Smooth muscle cell (in vitro differentiated cells): ENCODE measurements around the gene SLC25A10. TPM values are rescaled to one million over a fixed set of nuclear protein-coding genes. Genes with fewer than 3 reads are reported as not detected.

ENCODE experiments used
- DNase-seq: peaks from one replicate; lab custom pipeline; 2025; ENCODE audit not compliant: unreplicated experiment; lab: John Stamatoyannopoulos, UW
- H2AFZ ChIP-seq: fragments of 200-600 bp; sonication (generic); 2 replicates; pipeline ENCODE4 v1.6.0; 2016; ENCODE audit warnings: antibody characterized with exemption, low read depth, mild to moderate bottlenecking
- H3F3A ChIP-seq: fragments of 200-600 bp; sonication (generic); 2 replicates; pipeline ENCODE4 v1.6.0; 2017; ENCODE audit warnings: antibody characterized with exemption, low read depth
- H3K27ac ChIP-seq: fragments of 200-600 bp; sonication (generic); 2 replicates; pipeline ENCODE4 v1.5.1; 2016; ENCODE audit warnings: low read depth, mild to moderate bottlenecking
- H3K27me3 ChIP-seq: fragments of 200-600 bp; sonication (generic); 2 replicates; pipeline ENCODE4 v1.6.1; 2016; ENCODE audit warnings: low read depth, mild to moderate bottlenecking
- H3K36me3 ChIP-seq: fragments of 200-600 bp; sonication (generic); 2 replicates; pipeline ENCODE4 v1.5.1; 2016; ENCODE audit warnings: low read depth
- H3K4me1 ChIP-seq: fragments of 200-600 bp; sonication (generic); 2 replicates; pipeline ENCODE4 v1.5.1; 2016; ENCODE audit warnings: low read depth
- H3K4me2 ChIP-seq: fragments of 200-600 bp; sonication (generic); 2 replicates; pipeline ENCODE4 v1.6.0; 2016; ENCODE audit warnings: mild to moderate bottlenecking
- H3K4me3 ChIP-seq: fragments of 200-600 bp; sonication (generic); 2 replicates; pipeline ENCODE4 v1.5.1; 2016; ENCODE audit warnings: mild to moderate bottlenecking
- H3K79me2 ChIP-seq: fragments of 200-600 bp; sonication (generic); 2 replicates; pipeline ENCODE4 v1.6.0; 2016; ENCODE audit warnings: low read depth, mild to moderate bottlenecking
- H3K9ac ChIP-seq: fragments of 200-600 bp; sonication (generic); 2 replicates; pipeline ENCODE4 v1.6.0; 2016; ENCODE audit warnings: low read depth
- H3K9me3 ChIP-seq: fragments of 200-600 bp; sonication (generic); replicated peaks from 2 replicates; pipeline ENCODE4 v1.5.1; 2016; ENCODE audit warnings: low read depth
- H4K20me1 ChIP-seq: fragments of 200-600 bp; sonication (generic); 2 replicates; pipeline ENCODE4 v1.6.0; 2016; ENCODE audit warnings: low read depth
- WGBS: methylation state at CpG from one replicate; pipeline ENCODE4 v1.1.7; 2016; ENCODE audit warnings: low lambda C conversion rate; 5-methylcytosine and 5-hydroxymethylcytosine counted together
- polyA plus RNA-seq: library from polyadenylated mRNA; unstranded; fragments of >200 nt; fragmentation: Nextera tagmentation; extraction: Ambion mirVana; gene quantifications from 2 replicates; pipeline ENCODE4 v1.2.1, GENCODE V29; 2016
- total RNA-seq: library from RNA; depleted of rRNA; stranded (reverse); fragments of >200 nt; gene quantifications from 2 replicates; pipeline ENCODE4 v1.2.3, GENCODE V29; 2014
- TF ChIP-seq, protein P1 (sequence below): fragments of 200-600 bp; sonication (generic); IDR thresholded peaks from 2 replicates; pipeline ENCODE4 v1.5.1; 2017; ENCODE audit warnings: borderline replicate concordance, mild to moderate bottlenecking, antibody characterized with exemption; ENCODE audit not compliant: insufficient read depth, poor library complexity, severe bottlenecking

SLC25A10 gene
- total and polyA plus RNA-seq, 2 experiments from 2014 or later, result 8.4 to 13.0 TPM

GRCh38 chr17:81690066-81690465, 22.0 kb upstream of the SLC25A10 start:
- WGBS, result 89% methylated on average over 18 of the region's 18 CpGs
- Histone ChIP-seq H3K9ac (no peak overlapping the region), H3K27me3 (no peaks in the 10 kb centered on the region), H3K79me2 (peaks cover 43% of the 10 kb centered on the region), H3K36me3 (no peaks in the 10 kb centered on the region), H2AFZ (no peak overlapping the region), H3F3A (no peaks in the 10 kb centered on the region), H3K9me3 (no peaks in the 10 kb centered on the region), H3K4me3 (no peak overlapping the region), H3K4me1 (peaks cover 4% of the 10 kb centered on the region), H3K4me2 (no peak overlapping the region), H3K27ac (no peak overlapping the region), H4K20me1 (peaks cover 85% of the 10 kb centered on the region)
- no peak for DNase-seq
- TF ChIP-seq, protein P1, sequence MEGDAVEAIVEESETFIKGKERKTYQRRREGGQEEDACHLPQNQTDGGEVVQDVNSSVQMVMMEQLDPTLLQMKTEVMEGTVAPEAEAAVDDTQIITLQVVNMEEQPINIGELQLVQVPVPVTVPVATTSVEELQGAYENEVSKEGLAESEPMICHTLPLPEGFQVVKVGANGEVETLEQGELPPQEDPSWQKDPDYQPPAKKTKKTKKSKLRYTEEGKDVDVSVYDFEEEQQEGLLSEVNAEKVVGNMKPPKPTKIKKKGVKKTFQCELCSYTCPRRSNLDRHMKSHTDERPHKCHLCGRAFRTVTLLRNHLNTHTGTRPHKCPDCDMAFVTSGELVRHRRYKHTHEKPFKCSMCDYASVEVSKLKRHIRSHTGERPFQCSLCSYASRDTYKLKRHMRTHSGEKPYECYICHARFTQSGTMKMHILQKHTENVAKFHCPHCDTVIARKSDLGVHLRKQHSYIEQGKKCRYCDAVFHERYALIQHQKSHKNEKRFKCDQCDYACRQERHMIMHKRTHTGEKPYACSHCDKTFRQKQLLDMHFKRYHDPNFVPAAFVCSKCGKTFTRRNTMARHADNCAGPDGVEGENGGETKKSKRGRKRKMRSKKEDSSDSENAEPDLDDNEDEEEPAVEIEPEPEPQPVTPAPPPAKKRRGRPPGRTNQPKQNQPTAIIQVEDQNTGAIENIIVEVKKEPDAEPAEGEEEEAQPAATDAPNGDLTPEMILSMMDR, result no peak

- Histone ChIP-seq H3K4me3 (no peak overlapping the region), H3K9ac (no peak overlapping the region), H3F3A (no peaks in the 10 kb centered on the region), H2AFZ (no peak overlapping the region), H3K4me1 (no peaks in the 10 kb centered on the region), H3K4me2 (no peak overlapping the region), H3K27ac (no peak overlapping the region), H3K9me3 (no peaks in the 10 kb centered on the region), H3K79me2 (peaks cover 38% of the 10 kb centered on the region), H3K36me3 (no peaks in the 10 kb centered on the region), H4K20me1 (peaks cover 85% of the 10 kb centered on the region), H3K27me3 (no peaks in the 10 kb centered on the region)
- TF ChIP-seq, protein P1, result no peak
- WGBS, result 96% methylated on average over 12 of the region's 17 CpGs
- DNase-seq, result no peak
Measured at GRCh38 chr17:81690549-81690948, 21.5 kb upstream of the SLC25A10 start.

DNA sequence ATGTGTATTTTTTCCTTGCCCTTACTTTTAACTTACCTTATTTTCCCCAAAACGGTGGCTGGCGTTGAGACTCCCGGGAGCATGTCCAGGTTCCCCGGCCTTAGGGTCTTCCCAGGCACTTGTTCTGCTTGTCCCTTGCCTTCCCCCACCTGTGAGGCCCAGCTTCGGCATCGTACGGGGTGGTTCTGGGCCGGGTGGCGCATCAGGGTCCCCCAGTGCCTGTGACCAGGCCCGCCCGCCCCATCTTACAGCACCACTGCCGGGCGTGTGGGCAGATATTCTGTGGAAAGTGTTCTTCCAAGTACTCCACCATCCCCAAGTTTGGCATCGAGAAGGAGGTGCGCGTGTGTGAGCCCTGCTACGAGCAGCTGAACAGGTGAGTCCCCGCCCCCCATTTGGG, 20.9 kb upstream of the SLC25A10 start:
- Histone ChIP-seq H3K79me2 (peaks cover 32% of the 10 kb centered on the region), H4K20me1 (peaks cover 82% of the 10 kb centered on the region)
- TF ChIP-seq, protein P1, result no peak

GRCh38 chr17:81691608-81692007, 20.5 kb upstream of the SLC25A10 start:
- WGBS, result 99% methylated on average over 20 of the region's 20 CpGs
- Histone ChIP-seq H3K36me3 (no peaks in the 10 kb centered on the region), H3K79me2 (peaks cover 28% of the 10 kb centered on the region)

More for the DNA sequence above, 20.9 kb upstream of the SLC25A10 start:
- no peak overlapping the region for H2AFZ ChIP-seq
- H3K4me2 ChIP-seq, result no peak overlapping the region
- 96% methylated on average over 16 of the region's 18 CpGs for WGBS
- no peak for DNase-seq
- H3K4me3 ChIP-seq, result no peak overlapping the region
- no peaks in the 10 kb centered on the region for H3K9me3 ChIP-seq
- no peaks in the 10 kb centered on the region for H3K4me1 ChIP-seq
- H3F3A ChIP-seq, result no peaks in the 10 kb centered on the region
- no peaks in the 10 kb centered on the region for H3K27me3 ChIP-seq
- no peak overlapping the region for H3K27ac ChIP-seq
- no peak overlapping the region for H3K9ac ChIP-seq
- no peaks in the 10 kb centered on the region for H3K36me3 ChIP-seq

More at GRCh38 chr17:81691608-81692007, 20.5 kb upstream of the SLC25A10 start:
- H3K9ac ChIP-seq, result no peak overlapping the region
- no peaks in the 10 kb centered on the region for H3F3A ChIP-seq
- no peaks in the 10 kb centered on the region for H3K4me1 ChIP-seq
- no peak overlapping the region for H3K4me3 ChIP-seq
- TF ChIP-seq, protein P1, result no peak
- H3K27me3 ChIP-seq, result no peaks in the 10 kb centered on the region
- H3K9me3 ChIP-seq, result no peaks in the 10 kb centered on the region
- H3K4me2 ChIP-seq, result no peak overlapping the region
- H4K20me1 ChIP-seq, result peaks cover 78% of the 10 kb centered on the region
- H3K27ac ChIP-seq, result no peak overlapping the region
- no peak overlapping the region for H2AFZ ChIP-seq
- no peak for DNase-seq
